HCT116 (cell line): ENCODE results near the gene ZFHX2. TPM values are rescaled to one million over a fixed set of nuclear protein-coding genes. Genes with fewer than 3 reads are reported as not detected.

Source experiments
- ATAC-seq: fragments of 200-7000 bp; cut with Tn5 transposase; 2 replicates; pipeline ENCODE4 v1.9.1; 2020; ENCODE audit warnings: mild to moderate bottlenecking, moderate library complexity
- BruUV-seq: library from RNA; stranded (reverse); fragments of 400-500 nt; replicated peaks from 2 replicates; lab custom pipeline; 2021; lab: Mats Ljungman, UMichigan
- CTCF ChIA-PET: fragments of 300-600 bp; sonication (Branson Sonifier 250); formaldehyde crosslinking; loops from one replicate; lab custom pipeline; 2021; ENCODE audit warnings: antibody characterized with exemption; lab: Charles Lee
- POLR2A ChIA-PET: fragments of 300-600, 350-600 bp; sonication (Branson Sonifier 250); formaldehyde crosslinking; loops from one replicate; lab custom pipeline; 2021; ENCODE audit warnings: antibody characterized with exemption; lab: Charles Lee
- RAD21 ChIA-PET, 2 experiments: fragments of 300-600 bp; sonication (Branson Sonifier 250); formaldehyde crosslinking; loops; one replicate each; lab custom pipeline; 2023; ENCODE audit warnings: low total read pairs in 2 of 2; ENCODE audit not compliant: uncharacterized antibody in 2 of 2, unreplicated experiment in 2 of 2, low non-redundant PET in 1 of 2; lab: Charles Lee
- DNase-seq: peaks from one replicate; pipeline ENCODE4 v3.0.0-alpha.2; 2010; ENCODE audit warnings: low read depth, low spot score
- H2AFZ ChIP-seq: fragments of 200-600 bp; shearing (Covaris generic), sonication (generic); 2 replicates; pipeline ENCODE4 v1.6.1; 2017; ENCODE audit warnings: low read depth, mixed run types, mixed read lengths, antibody characterized with exemption, low read length; ENCODE audit not compliant: poor library complexity, severe bottlenecking
- H3K27ac ChIP-seq: 2 replicates; pipeline ENCODE4 v1.5.1; 2012; ENCODE audit warnings: low read depth, low read length
- H3K27me3 ChIP-seq: fragments of 200-600 bp; sonication (generic); 2 replicates; pipeline ENCODE4 v1.6.1; 2016; ENCODE audit warnings: mixed run types, low read length, mixed read lengths; ENCODE audit not compliant: insufficient read depth
- H3K36me3 ChIP-seq, 2 experiments: fragments of 200-500 bp in 1 of 2; fragments of 200-600 bp in 1 of 2; sonication (Bioruptor generic) in 1 of 2; sonication (generic) in 1 of 2; 2 replicates each; pipeline versions ENCODE4 v1.5.1 to v1.6.1; 2014 to 2016; ENCODE audit warnings: low read length in 2 of 2, inconsistent platforms in 1 of 2, mixed read lengths in 1 of 2, mixed run types in 1 of 2; ENCODE audit not compliant: insufficient read depth in 2 of 2, control insufficient read depth in 1 of 2
- H3K4me1 ChIP-seq, 2 experiments: fragments of 200-600 bp in 1 of 2; sonication (generic) in 1 of 2; 2 replicates each; pipeline versions ENCODE4 v1.5.1 to v1.6.1; 2012 to 2017; ENCODE audit warnings: low read length in 2 of 2, inconsistent platforms in 1 of 2, mild to moderate bottlenecking in 1 of 2, mixed read lengths in 1 of 2, mixed run types in 1 of 2, moderate library complexity in 1 of 2; ENCODE audit not compliant: insufficient read depth in 2 of 2, control insufficient read depth in 1 of 2
- H3K4me2 ChIP-seq: fragments of 200-600 bp; sonication (generic); 2 replicates; pipeline ENCODE4 v1.6.1; 2017; ENCODE audit warnings: mixed run types, low read length, mixed read lengths
- H3K4me3 ChIP-seq, 2 experiments: fragments of 200-600 bp in 1 of 2; sonication (generic) in 1 of 2; replicated peaks in 1 of 2; 2 replicates each; pipeline ENCODE4 v1.5.1; 2011 to 2016; ENCODE audit warnings: low read length in 2 of 2, control low read depth in 1 of 2, low read depth in 1 of 2, mild to moderate bottlenecking in 1 of 2, mixed read lengths in 1 of 2, mixed run types in 1 of 2
- H3K79me2 ChIP-seq: fragments of 200-600 bp; sonication (generic); 2 replicates; pipeline ENCODE4 v1.6.1; 2017; ENCODE audit warnings: mild to moderate bottlenecking, mixed run types, low read length, moderate library complexity, mixed read lengths; ENCODE audit not compliant: insufficient read depth
- H3K9ac ChIP-seq: fragments of 200-600 bp; sonication (generic); 2 replicates; pipeline ENCODE4 v1.6.1; 2016; ENCODE audit warnings: low read length, mixed read lengths
- H3K9me2 ChIP-seq: fragments of 200-600 bp; sonication (generic), shearing (Covaris generic); 2 replicates; pipeline ENCODE4 v1.6.1; 2017; ENCODE audit warnings: mixed run types, mild to moderate bottlenecking, moderate library complexity; ENCODE audit not compliant: insufficient read depth
- H3K9me3 ChIP-seq, 2 experiments: fragments of 200-500 bp in 1 of 2; fragments of 200-600 bp in 1 of 2; sonication (Bioruptor generic) in 1 of 2; sonication (generic) in 1 of 2; 2 replicates each; pipeline ENCODE4 v1.6.1; 2014 to 2017; ENCODE audit warnings: low read length in 2 of 2, mixed read lengths in 2 of 2, inconsistent platforms in 1 of 2, low read depth in 1 of 2, mild to moderate bottlenecking in 1 of 2, mixed run types in 1 of 2, moderate library complexity in 1 of 2; ENCODE audit not compliant: control insufficient read depth in 1 of 2, insufficient read depth in 1 of 2
- H4K20me1 ChIP-seq: fragments of 200-600 bp; sonication (generic), shearing (Covaris generic); 2 replicates; pipeline ENCODE4 v1.6.1; 2017; ENCODE audit warnings: mixed run types, mild to moderate bottlenecking, moderate library complexity; ENCODE audit not compliant: insufficient read depth
- ATF3 ChIP-seq: IDR thresholded peaks from 2 replicates; pipeline ENCODE4 v1.6.1; 2012
- CBX3 ChIP-seq: IDR thresholded peaks from 2 replicates; pipeline ENCODE4 v1.6.1; 2012; ENCODE audit warnings: low read depth
- CTCF ChIP-seq, 3 experiments: fragments of 200-600 bp in 1 of 3; sonication (generic) in 1 of 3; IDR thresholded peaks in 2 of 3; conservative IDR thresholded peaks in 1 of 3; 2 replicates each; pipeline ENCODE4 v1.5.1; 2012 to 2017; ENCODE audit warnings: low read depth in 2 of 3, low read length in 2 of 3, antibody characterized with exemption in 1 of 3, borderline replicate concordance in 1 of 3, control low read depth in 1 of 3, mild to moderate bottlenecking in 1 of 3, mixed read lengths in 1 of 3, mixed run types in 1 of 3, moderate library complexity in 1 of 3; ENCODE audit not compliant: insufficient read depth in 1 of 3
- EGR1 ChIP-seq: IDR thresholded peaks from 2 replicates; pipeline ENCODE4 v1.6.1; 2012; ENCODE audit warnings: low read depth
- EZH2phosphoT487 ChIP-seq: fragments of 200-600 bp; IDR thresholded peaks from 2 replicates; pipeline ENCODE4 v1.6.1; 2018; ENCODE audit warnings: antibody characterized with exemption, borderline replicate concordance
- FOSL1 ChIP-seq: IDR thresholded peaks from 2 replicates; pipeline ENCODE4 v1.6.1; 2012; ENCODE audit warnings: low read depth
- JUND ChIP-seq: IDR thresholded peaks from 2 replicates; pipeline ENCODE4 v1.6.1; 2012
- MAX ChIP-seq: IDR thresholded peaks from 2 replicates; pipeline ENCODE4 v1.6.1; 2012
- POLR2A ChIP-seq: IDR thresholded peaks from 2 replicates; pipeline ENCODE4 v1.7.0; 2011; ENCODE audit warnings: borderline replicate concordance; ENCODE audit not compliant: insufficient read depth, insufficient read length; ENCODE audit errors: extremely low read depth
- RAD21 ChIP-seq: IDR thresholded peaks from 2 replicates; pipeline ENCODE4 v1.6.1; 2012; ENCODE audit warnings: low read depth, mild to moderate bottlenecking
- SIN3A ChIP-seq: IDR thresholded peaks from 2 replicates; pipeline ENCODE4 v1.6.1; 2012; ENCODE audit warnings: low read depth
- SRF ChIP-seq: IDR thresholded peaks from 2 replicates; pipeline ENCODE4 v1.6.1; 2012; ENCODE audit warnings: low read depth
- ZBTB33 ChIP-seq: IDR thresholded peaks from 2 replicates; pipeline ENCODE4 v1.6.1; 2011; ENCODE audit warnings: mild to moderate bottlenecking, low read length, moderate library complexity; ENCODE audit not compliant: insufficient replicate concordance; ENCODE audit errors: extremely low read depth
- intact Hi-C: fragments of 100-400 bp; cut with micrococcal nuclease; formaldehyde crosslinking; loops from 2 replicates; pipeline ENCODE4 v1.10.0; 2022
- total RNA-seq: library from RNA; stranded (reverse); gene quantifications from one replicate; pipeline ENCODE4 v1.2.1, GENCODE V29; 2021; ENCODE audit not compliant: unreplicated experiment

The ZFHX2 gene
- total RNA-seq, 1 experiment from 2014 or later = 3.6 TPM

- no peaks in the 10 kb centered on the region for H3K27me3 ChIP-seq
- H2AFZ ChIP-seq = no peak overlapping the region
- no peaks in the 10 kb centered on the region for H3K9me2 ChIP-seq
- TF ChIP-seq SRF (no peak), EZH2phosphoT487 (no peak), SIN3A (no peak)
- TF ChIP-seq, all 23 proteins: peak for 0
- Histone ChIP-seq H3K36me3 (no peaks in the 10 kb centered on the region; a peak in 1 of 4 replicates), H3K4me1 (no peaks in the 10 kb centered on the region), H3K79me2 (no peaks in the 10 kb centered on the region), H3K4me3 (no peak overlapping the region), H3K9ac (no peak overlapping the region), H4K20me1 (no peaks in the 10 kb centered on the region), H3K9me3 (no peaks in the 10 kb centered on the region), H3K4me2 (no peak overlapping the region), H3K27ac (no peak overlapping the region)
- ATAC-seq (no peak), DNase-seq (no peak)
- ChIA-PET CTCF (no interaction called here), POLR2A (no interaction called here), RAD21 (interaction anchor here in 1 of 2 experiments (0.6 kb wide), 1 partner anchor 467 kb away, joined by 3 read pairs; no protein-coding TSS in a partner anchor)
- BruUV-seq = no TSS peak
- intact Hi-C loops = no loop called here
Measured at GRCh38 chr14:23521785-23522640, 29.6 kb downstream of the ZFHX2 start.

GRCh38 chr14:23520899-23521533 is 30.5 kb downstream of the ZFHX2 start:
- no peak overlapping the region for H3K9ac ChIP-seq
- no peaks in the 10 kb centered on the region for H4K20me1 ChIP-seq
- no peaks in the 10 kb centered on the region for H3K79me2 ChIP-seq
- H3K4me1 ChIP-seq = no peaks in the 10 kb centered on the region
- BruUV-seq = no TSS peak
- no peaks in the 10 kb centered on the region for H3K9me2 ChIP-seq
- ChIA-PET POLR2A (no interaction called here), RAD21 (no interaction called here), CTCF (no interaction called here)
- H3K27me3 ChIP-seq = no peaks in the 10 kb centered on the region
- no peak for DNase-seq
- ATAC-seq = no peak
- H3K36me3 ChIP-seq = no peaks in the 10 kb centered on the region; a peak in 1 of 4 replicates
- intact Hi-C loops = no loop called here
- no peak overlapping the region for H3K4me3 ChIP-seq
- H3K9me3 ChIP-seq = no peaks in the 10 kb centered on the region
- no peak overlapping the region for H3K4me2 ChIP-seq
- no peak overlapping the region for H3K27ac ChIP-seq
- H2AFZ ChIP-seq = no peak overlapping the region
- TF ChIP-seq CBX3 (no peak), CTCF (IDR thresholded peaks at IDR 0.05 in 2 of 3, conservative IDR thresholded peaks at IDR 0.05 in 1 of 3; ENCODE audit: borderline replicate concordance in 1 of 3, insufficient read depth in 1 of 3, low read depth in 2 of 3, low read length in 2 of 3) (no peak), JUND (no peak), RAD21 (no peak), MAX (no peak), EGR1 (no peak), EZH2phosphoT487 (no peak), SRF (no peak), FOSL1 (no peak), ZBTB33 (no peak), ATF3 (no peak), SIN3A (no peak), POLR2A (no peak)
